NCI-H69 (cell line): ENCODE data around the gene PADI1.
A peak's percentile ranks its signal among the peaks of the same experiment; 100 is the strongest.

Experiments
- DNase-seq: peaks from one replicate; lab custom pipeline; 2025; lab: John Stamatoyannopoulos, UW

The PADI1 gene

DNA sequence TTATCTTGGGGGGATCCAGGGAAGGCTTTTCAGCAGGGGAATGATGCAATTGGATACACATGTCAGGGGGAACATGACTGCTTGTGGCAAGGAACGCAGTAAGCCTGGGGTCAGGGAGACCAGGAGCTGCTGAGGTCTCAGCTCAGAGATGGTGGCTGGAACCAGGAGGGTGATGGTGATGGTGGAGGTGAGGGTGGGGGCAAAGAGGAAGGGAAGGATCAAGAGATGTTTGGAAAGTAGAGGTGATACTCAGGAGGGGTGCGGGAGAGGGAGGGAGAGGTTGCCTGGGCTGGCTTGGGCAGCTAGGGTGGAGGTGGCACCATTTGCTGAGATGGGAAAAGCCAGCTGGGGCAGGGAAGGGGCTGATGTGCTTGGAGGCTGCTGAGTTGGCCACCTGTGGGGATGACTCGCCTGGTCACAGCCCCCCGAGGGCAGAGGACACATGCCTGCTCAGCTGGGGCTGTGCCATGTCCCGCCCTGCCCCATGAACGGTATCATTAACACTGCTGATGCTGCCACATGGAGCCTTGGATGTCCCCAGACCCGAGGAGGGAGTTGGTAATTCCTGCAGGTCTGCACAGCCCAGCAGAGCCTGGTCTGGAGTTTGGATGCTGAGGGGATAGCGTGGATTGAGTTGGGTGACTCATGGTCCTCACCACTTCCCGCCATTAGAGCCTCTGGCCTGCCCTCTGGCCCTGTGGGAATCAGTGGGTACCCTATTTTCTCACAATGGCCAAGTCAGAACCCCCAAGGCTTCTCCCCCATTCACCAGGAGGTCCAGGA, 6.3 kb upstream of the PADI1 start:
- no peak for DNase-seq

DNA sequence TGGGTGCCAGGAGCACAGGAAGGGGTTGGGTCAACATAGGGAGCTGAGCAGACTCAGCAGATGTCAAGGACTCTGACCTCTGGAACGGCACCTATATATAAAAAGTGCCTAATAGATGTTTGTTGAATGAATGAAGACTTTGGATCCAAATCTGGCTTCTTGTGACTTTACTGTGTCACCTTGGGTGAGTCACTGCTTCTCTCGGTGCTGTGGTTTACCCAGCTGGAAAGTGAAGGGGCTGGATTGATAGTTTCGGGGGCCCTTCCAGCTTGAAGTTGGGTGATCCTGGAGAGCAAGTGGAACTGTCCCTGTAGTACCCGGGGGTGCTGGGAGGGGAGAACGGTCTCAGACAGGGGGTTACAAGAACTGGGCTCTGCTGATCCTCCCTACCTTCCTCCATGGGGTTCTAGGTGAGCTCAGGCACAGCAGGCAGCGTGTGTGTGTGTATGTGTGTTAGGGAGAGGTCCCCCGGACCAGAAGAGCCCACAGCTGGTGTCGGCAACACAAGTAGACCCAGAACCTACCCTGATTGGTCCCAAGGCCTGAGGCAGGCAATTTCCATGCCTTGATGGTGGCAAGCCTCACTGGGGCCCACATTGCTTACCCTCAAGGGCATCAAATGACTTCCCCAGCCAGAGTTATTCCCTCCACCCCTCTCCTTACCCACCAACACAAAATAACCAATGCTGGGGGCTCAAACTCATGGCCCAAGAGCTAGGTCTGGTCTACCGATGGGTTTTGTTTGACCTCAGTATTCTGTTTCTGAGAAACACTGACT, 5.5 kb upstream of the PADI1 start:
- no peak for DNase-seq

DNA sequence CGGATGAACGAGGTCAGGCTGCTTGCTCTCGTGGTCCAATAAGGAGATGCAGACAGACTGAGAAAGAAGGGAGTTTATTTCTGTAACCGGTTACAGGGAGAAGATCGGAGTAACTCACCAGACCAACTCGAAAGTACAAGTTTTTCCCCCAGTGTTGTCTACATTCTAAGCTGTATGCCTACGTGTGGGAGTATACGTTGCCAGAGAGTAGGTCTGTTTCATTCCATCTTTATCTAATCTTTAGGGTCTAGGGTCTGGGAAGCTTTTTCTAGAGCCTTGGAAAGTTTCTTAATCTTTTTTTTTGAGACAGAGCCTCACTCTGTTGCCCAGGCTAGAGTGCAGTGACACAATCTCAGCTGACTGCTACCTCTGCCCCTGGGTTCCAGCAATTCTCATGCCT, 4.7 kb upstream of the PADI1 start:
- DNase-seq, result no peak

DNA sequence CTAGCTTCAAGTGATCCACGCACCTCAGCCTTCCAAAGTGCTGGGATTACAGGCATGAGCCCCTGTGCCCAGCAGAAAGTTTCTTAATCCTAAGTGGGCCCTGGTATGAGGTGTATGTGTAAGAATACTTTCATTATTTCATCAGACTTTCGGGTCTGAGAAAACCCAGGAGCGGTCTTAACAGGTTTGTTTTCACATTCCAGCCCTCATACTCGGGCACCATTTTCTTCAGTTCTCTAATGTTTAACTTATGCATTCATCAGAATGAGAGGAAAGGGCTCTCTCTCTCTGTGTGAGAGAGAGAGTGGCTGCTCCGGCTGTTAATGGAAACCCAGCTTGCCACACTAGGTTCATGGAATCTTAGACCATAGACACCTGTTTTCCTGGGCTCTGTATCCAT, 4.2 kb upstream of the PADI1 start:
- DNase-seq, result no peak

DNA sequence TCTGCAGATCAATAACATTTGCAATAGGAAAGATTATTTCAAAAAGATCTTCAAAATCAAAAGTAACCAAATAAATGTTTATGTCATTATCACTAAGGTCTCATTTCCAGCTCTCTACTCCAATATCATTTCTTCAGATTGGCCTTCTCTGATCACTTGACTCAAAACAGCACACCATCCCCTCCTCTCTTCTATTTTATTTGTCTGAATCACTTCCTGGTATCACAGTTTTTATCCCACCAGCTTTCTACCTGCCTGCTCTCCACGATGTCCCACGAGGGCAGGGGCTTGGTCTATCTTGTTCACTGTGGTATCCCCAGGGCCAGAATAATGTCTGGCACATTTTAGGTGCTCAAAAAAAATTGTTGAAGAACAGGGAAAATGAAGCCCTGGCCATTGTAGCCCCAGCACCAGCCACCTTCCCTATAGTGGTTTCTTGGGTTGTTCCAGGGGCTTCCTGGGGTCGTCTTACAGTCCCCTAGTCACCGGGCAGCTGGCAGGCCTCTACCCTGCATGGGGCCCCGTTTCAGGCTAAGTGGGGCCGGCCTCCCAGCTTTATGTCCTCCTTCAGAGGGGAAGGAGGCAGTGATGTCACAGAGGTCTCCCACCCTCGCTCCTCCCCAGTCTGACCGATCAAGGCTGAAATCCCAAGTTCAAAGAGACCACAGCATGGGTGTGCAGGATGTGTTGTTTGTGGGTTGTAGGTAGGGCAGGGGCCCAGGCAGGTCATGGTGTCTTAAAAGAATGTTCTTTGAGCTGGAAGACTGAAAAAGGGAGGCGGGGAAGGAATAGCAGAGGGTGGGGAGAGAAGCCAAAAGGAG, 3.5 kb upstream of the PADI1 start:
- DNase-seq, result no peak

DNA sequence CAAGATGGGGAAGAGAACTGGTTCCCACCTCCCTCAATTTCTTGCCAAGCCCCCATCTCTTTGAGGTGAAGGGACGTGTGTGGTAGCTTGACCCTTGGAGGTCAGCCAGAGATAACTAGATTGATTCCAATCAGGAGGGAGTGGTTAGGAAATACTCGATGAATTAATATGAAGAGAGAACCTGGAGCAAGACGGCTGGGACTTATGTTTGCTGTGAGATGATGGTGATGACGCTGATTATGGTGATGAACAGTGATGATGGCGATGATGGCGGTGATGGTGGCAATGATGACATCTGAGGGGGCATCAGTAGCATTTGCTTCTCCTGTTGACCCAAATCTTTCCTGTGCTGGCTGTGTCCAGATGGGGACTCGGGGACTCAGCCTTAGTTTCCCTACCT, 724 bp downstream of the PADI1 start:
- no peak for DNase-seq

DNA sequence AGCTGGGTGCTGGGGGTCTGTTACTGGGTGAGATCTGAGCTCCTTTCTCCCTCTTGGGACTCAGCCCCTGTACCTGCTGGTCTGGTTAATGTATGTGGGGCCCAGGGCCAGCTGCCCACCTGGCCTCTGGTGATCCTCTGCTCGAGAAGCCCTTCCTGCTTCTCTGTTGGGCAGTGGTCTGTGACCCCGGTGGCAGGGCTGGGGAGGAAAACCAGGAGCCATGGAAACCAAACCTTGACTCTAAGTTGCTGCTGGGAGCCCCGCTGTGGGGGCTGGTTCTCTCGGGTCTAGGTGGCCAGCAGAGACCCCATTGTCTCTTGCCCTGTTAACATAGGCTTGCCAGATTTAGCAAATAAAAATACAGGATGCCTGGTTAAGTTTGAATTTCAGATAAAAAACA, 1.3 kb downstream of the PADI1 start:
- DNase-seq, result no peak

DNA sequence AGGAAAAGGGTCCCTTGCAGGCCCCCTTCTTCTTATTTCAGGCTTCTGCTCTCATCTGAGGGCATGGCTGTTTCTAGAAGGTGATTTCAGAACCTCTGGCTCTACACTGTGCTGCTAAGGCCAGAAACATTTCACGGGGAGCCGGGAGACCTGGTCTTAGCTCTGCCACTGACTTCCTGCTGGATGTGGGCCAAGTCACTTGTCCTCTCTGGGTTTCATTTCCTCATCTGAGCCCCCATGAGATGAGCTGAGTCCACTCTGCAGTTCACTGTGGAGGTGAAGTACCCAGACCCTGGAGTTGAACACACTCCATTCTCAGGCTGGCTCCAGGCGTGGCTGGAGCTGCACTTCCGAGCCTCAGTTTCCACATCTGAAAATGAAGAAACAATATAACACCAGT, 2.1 kb downstream of the PADI1 start:
- DNase-seq, result peak; percentile 4

DNA sequence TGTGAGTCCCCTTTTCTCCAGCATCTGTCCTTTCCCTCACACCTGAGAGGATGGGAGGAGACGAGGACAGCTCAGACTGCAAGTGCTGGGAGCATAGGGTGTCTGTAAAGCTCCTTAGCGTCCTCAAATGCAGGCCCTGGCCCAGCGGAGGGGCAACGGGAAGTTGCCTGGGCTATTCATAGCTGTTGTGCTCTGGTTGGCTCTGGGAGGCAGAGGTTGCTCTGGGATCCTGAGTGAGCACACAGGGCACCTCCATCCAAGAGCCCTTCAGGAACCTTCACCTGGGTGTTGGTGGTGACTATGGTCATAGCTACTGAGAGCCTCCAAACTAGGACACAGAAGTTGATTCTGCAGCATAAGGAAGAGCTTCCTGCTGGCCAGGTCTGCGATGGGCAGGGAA, 2.6 kb downstream of the PADI1 start:
- no peak for DNase-seq

DNA sequence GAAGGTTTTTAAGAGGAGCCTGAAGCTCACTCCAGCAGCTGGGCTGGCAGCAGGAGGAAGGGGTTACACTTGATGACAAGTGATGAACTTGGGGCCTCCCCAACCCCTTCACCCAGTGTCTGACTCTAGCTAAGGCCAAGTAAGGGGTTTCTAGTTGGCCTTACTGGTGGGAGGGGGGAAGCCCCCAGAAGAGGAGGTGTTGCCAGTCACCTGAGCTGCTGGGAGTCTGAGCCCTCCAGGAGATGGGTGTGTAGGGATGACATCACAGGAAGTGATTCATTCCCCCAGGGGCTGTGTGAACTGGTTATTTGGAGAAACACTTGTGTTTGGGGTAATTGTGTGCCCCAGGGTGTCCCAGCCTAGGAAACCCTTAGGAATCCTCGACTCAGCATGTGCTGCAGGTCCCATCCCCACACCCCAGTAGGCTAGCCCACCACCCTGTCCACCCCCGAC, 3.1 kb downstream of the PADI1 start:
- DNase-seq, result peak; percentile 47

DNA sequence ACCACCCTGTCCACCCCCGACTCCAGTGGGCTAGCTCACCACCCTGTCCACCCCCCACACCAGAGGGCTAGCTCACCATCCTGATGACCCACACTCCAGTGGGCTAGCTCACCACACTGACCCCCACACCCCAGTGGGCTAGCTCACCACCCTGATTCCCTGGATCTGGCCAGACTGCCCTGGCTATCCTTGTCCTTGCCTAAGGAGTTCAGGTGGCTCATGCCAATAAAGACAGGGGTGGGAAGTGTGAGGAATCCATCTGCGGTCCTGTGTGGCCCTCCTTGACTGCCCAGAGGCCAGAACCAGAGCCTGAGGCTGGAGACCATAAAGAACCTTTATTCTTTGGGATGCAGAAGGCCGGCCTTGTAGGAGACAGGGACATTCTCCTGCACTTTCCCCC, 3.6 kb downstream of the PADI1 start:
- DNase-seq, result no peak

DNA sequence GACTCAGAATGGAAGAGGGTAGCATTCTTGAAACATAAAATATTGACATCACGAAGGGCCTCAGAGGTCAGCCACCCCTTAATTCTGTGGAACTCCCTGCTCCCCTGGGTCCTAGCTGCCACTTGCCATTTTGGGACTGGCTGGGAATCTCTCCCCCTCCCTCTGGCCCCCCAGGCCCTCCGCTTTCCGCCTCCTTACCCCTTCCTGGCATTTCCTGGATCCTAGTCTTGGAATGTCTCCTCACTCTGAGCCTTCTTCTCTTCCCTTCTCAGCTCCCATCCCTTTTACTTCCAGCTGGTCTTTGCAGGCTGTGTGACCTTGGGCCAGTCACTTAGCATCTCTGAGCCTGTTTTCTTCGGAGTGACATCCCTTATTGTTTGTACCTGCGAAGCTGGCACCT, 4.5 kb downstream of the PADI1 start:
- no peak for DNase-seq

DNA sequence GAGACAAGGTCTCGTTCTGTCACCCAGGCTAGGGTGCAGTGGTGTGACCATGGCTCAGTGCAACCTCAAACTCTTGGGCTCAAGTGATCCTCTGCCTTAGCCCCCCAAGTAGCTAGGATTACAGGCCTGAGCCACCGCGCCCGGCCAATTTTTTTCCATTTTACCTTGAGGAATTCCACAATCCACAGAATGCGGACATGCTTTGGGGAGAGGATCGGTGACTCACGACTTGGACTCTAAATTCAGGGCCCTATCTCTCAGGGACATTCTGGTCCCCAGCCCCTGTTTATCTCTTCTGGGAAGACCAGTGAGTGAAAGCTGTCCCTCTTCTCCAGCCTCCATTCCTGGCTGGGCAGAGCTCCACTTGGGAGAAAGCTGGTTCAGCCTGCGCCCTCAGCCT, 5.2 kb downstream of the PADI1 start:
- no peak for DNase-seq

DNA sequence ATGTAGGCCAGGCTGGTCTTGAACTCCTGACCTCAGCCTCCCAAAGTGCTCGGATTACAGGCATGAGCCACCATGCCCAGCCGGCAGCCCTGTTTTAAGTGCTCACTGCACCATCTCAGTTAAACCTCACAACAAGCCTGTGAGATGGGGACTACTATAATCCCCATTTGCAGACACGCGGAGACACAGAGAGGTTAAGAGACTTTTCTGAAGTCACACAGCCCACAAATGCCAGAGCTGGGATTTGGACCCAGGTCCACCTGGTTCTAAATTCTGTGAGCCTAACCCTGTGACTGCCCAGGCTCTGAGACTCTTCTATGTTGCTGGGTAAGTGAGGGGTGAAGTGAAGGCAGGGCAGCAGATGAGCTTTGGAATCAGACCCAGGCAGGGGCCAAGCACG, 6.4 kb downstream of the PADI1 start:
- no peak for DNase-seq

DNA sequence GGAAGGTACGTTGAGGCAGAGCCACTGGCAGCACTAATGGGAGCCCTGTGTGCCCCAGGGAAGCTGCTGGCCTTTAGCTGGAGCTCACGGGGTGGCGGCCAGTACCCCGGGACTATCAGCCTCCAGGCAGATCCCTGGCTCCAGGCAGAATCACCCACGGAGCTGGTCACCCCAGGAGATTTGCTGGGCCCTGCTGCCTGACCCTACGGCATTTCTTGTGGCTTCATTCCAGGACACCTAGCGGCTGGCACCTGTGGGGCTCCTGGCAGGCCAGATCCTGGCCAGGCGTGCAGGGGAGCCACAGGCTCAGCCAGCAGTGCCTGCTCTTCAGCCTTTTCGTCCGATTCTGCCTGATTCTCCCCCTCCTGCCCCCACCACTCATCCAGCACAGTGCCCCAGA, 7.1 kb downstream of the PADI1 start:
- peak; percentile 5 for DNase-seq

DNA sequence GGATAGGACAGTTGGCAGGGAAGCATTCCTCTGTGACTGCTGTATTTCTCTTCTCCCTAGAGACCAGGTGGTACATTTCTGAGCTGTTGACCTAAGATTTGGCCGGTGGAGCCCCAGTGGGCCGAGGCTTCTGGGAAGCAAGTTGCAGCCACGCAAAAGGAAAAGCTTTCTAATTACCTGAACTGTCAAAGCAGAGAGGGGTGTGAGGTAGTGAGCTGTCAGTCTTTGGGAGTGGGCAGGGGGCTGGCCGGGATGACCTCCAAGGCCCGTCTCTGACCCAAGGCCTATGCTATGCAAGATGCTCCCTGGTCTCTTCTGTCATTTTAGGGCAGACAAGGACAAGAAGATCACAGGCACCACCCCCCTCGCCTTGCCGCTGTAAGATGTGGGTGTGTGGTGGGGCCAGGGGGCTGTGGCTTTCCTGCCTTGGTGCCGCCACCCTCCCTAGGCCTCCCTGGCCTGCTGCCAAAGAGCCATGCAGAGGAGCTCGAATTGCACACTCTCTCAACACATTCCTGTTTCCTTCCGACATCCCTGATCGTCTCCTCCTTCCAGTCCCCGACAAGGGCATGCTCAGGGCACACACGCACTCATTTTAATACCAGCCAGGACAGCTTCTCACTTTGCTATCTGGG, 7.7 kb downstream of the PADI1 start:
- peak; percentile 56 for DNase-seq

DNA sequence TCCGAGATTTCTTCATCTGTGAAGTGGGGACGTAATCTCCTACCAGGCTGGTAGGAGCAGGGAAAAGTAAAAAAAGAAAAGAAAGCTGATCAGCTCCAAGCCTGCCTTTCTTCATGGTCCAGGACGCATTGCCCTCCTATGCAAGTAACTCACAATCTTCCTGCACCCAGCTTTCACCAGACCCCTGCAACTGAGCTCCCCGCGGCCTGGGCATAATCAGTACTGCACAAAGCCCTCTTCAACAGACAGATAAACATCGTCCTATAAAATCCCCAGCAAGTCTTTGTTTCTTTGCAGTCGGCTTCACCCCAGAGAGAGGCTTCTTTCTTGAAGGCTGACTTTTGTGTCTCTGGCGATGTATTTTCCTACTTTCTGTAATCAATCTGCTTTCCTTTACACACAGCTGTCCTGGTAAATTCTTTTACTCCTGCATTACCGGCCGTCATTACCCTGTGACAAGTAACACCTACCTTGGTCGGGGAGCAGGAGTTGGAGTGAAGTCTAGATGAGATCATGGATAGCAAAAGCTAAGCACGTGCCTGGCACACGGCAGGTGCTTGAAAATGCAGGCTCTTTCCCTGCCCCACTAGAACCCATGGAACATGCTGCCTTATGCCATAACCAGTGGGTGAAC, 8.3 kb downstream of the PADI1 start:
- no peak for DNase-seq

DNA sequence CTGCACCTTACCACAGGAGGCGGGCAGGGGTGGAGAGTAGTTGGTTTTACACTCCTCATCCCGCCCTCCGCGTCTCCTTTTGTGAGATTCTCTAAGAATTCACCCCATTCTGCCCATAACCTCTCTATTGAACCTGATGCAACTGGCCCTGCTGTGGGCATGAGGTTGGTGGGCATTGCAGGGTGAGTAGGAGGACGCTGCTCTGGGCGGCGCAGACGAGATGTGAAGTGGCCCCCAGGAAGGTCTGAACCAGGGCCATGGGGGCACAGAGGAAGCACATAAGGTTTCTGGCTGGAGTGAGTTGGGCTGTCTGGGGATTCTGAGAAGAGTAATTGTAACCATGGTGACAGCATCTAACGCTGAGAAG, 8.8 kb downstream of the PADI1 start:
- no peak for DNase-seq

DNA sequence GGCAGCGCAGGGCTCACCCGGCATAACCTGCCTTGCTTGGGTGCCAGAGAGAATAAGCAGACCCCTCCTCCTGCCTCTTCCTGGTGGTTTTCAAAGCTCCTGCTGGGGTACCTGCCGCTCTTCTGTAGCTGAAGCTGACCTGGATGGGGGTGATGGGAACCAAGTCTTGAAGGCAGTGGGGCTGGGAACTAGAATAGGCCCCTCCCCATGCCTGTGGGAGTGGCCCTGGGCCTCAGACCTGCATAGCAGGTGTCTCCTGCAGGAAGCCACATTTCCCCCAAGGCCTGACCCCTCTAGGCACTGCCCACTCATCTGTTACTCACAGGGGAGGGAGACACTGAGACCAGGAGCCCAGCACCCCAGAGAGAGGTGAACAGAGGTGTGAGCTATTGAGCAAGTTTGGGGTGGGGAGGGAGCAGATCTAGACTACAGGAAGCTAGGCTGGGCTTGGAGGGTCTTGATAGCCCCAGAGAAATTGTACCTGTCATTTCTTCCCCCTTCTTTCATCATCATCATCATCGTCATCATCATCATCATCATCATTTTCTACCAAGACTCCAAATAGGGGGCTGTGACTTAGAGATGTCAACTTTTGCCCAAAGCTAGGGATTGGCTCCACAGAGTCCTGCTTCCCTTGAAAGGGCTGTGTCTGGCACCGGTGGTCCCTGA, 10.1 kb downstream of the PADI1 start:
- DNase-seq, result no peak

DNA sequence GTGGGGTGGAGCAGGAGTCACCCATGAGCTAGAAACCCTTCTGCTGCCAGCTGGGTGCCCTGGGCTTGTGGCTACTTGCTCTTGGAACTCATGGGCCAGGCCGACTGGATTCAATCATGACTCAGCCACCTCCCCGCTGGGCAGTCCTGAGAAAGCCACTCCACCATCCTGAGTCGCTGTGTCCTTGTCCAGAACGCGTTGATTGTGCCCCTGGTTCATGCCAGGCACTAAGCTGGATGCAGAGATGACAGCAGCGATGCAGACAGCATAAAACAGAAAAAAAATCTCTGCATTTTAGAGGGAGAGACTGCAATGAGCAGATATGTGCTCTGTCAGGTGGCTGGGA, 10.6 kb downstream of the PADI1 start:
- no peak for DNase-seq

DNA sequence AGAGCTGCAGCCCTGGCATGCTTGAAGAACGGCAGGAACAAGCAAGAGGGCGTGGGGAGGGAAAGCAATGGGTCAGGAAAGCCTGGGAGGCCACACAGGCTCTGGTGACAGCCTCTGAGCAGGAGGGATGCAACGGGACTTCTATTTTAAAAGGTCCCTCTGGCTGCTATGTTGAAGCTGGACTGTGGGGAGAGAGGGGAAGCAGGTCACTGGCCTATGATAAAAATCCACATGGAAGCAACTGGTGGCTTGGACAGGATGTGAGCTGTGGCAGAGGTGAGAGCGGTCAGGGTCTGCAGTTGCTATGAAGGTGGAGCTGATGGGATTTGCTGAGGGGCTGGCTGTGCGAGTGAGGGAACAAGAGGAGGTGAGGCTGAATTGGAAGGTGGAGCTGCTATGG, 11.2 kb downstream of the PADI1 start:
- no peak for DNase-seq
